NT2/D1 (cell line): ENCODE results near the gene DACH1.

Experiments
- SUZ12 ChIP-seq: IDR thresholded peaks from 2 replicates; pipeline ENCODE4 v1.6.1; 2011; ENCODE audit not compliant: insufficient read length, insufficient read depth; ENCODE audit errors: extremely low read depth
- ZNF274 ChIP-seq: IDR thresholded peaks from 2 replicates; pipeline ENCODE4 v1.6.1; 2011; ENCODE audit warnings: mild to moderate bottlenecking, low read depth, low read length

- TF ChIP-seq ZNF274 (no peak), SUZ12 (no peak)
Observed at GRCh38 chr13:71621174-71622124, 245.6 kb downstream of the DACH1 start.
